Measurements from ENCODE around the gene ZDHHC12. TPM values are rescaled to one million over a fixed set of nuclear protein-coding genes. Genes with fewer than 3 reads are reported as not detected.

The ZDHHC12 gene
- total RNA-seq, 1 donor: 19.6 TPM

GRCh38 chr9:128743421-128743820 lies 19.5 kb upstream of the ZDHHC12 start:
- H3K9me3 ChIP-seq (ENCODE audit: low read depth, low read length): no peaks in the 10 kb centered on the region
- no peak overlapping the region for H3K4me3 ChIP-seq (ENCODE audit: low read length)
- no peaks in the 10 kb centered on the region for H3K27me3 ChIP-seq (ENCODE audit: insufficient read depth, low read length)
- no peaks in the 10 kb centered on the region for H3K4me1 ChIP-seq (ENCODE audit: insufficient read depth, low read length)

GRCh38 chr9:128742401-128742800 lies 18.5 kb upstream of the ZDHHC12 start:
- Histone ChIP-seq H3K4me1 (ENCODE audit: insufficient read depth, low read length) (no peaks in the 10 kb centered on the region), H3K4me3 (ENCODE audit: low read length) (no peak overlapping the region), H3K9me3 (ENCODE audit: low read depth, low read length) (no peaks in the 10 kb centered on the region), H3K27me3 (ENCODE audit: insufficient read depth, low read length) (no peaks in the 10 kb centered on the region)

- Histone ChIP-seq H3K4me3 (ENCODE audit: low read length) (no peak overlapping the region), H3K4me1 (ENCODE audit: insufficient read depth, low read length) (no peaks in the 10 kb centered on the region), H3K27me3 (ENCODE audit: insufficient read depth, low read length) (no peaks in the 10 kb centered on the region), H3K9me3 (ENCODE audit: low read depth, low read length) (no peaks in the 10 kb centered on the region)
Measured at GRCh38 chr9:128735373-128735772, 11.4 kb upstream of the ZDHHC12 start.

GRCh38 chr9:128733256-128733655 lies 9.3 kb upstream of the ZDHHC12 start:
- Histone ChIP-seq H3K4me1 (ENCODE audit: insufficient read depth, low read length) (no peaks in the 10 kb centered on the region), H3K27me3 (ENCODE audit: insufficient read depth, low read length) (no peaks in the 10 kb centered on the region), H3K4me3 (ENCODE audit: low read length) (no peak overlapping the region), H3K9me3 (ENCODE audit: low read depth, low read length) (no peaks in the 10 kb centered on the region)

- no peaks in the 10 kb centered on the region for H3K9me3 ChIP-seq (ENCODE audit: low read depth, low read length)
- H3K27me3 ChIP-seq (ENCODE audit: insufficient read depth, low read length): no peaks in the 10 kb centered on the region
- no peaks in the 10 kb centered on the region for H3K4me1 ChIP-seq (ENCODE audit: insufficient read depth, low read length)
- no peak overlapping the region for H3K4me3 ChIP-seq (ENCODE audit: low read length)
Measured at GRCh38 chr9:128732576-128732975, 8.6 kb upstream of the ZDHHC12 start.

DNA sequence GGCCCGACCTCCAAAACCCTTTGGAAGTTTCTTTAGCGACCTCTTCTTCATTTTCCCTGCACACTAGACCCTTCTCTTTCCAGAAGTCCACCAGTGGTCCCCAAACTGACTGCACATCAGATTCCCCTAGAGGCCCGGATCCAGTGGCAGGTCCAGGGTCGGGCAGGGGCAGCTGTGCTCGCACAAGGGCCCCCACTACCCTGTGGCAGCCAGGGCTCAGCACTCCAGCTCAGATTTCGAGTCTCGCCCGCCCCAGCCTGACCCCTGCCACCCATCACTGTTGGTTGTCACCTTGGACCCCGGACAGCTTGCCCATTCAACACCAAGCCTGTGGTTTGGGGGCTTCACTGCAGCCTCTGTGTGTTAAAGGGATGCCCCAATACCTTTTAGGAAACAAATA lies 7.8 kb upstream of the ZDHHC12 start:
- H3K4me3 ChIP-seq (ENCODE audit: low read length): no peak overlapping the region
- no peaks in the 10 kb centered on the region for H3K4me1 ChIP-seq (ENCODE audit: insufficient read depth, low read length)
- H3K9me3 ChIP-seq (ENCODE audit: low read depth, low read length): no peaks in the 10 kb centered on the region
- H3K27me3 ChIP-seq (ENCODE audit: insufficient read depth, low read length): no peaks in the 10 kb centered on the region

GRCh38 chr9:128731093-128731492 lies 7.2 kb upstream of the ZDHHC12 start:
- Histone ChIP-seq H3K27me3 (ENCODE audit: insufficient read depth, low read length) (no peaks in the 10 kb centered on the region), H3K4me3 (ENCODE audit: low read length) (no peak overlapping the region), H3K9me3 (ENCODE audit: low read depth, low read length) (no peaks in the 10 kb centered on the region), H3K4me1 (ENCODE audit: insufficient read depth, low read length) (no peaks in the 10 kb centered on the region)

DNA sequence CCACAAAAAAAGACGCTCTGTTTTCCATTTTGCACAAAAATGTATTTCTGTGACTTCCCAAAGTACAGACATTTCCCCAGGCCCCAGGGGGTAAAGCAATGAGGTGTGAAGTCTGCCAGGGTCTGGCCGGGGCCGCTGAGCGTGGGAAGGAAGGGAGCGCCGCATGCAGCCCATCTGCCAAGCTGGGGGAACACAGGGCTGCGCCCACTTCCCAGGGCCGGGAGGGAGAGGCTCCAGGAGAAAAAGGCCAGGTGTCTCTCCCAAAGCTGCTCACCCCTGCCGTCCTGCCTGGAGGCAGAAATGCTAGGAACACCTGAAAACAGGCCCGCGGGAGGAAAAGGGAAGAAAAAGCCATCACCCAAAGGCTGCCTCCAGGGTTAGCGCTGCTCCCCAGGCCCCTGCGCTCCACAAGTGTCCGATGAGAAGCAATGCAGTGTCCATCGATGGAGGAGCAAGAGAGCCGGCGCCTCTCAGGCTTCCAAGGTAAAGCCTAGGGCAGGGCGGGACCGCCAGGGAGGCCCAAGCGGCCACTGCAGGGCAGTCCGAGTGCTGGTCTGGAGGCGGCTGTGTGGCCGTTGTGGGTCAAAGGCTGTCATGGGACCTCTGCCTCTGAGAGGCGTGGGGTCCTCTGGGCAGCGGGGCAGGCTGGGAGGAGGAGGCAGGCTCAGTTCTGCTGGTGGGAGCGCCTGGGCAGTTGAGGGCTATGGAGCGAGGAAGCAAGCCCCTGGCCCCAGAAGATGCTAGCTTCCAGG lies 6.0 kb upstream of the ZDHHC12 start:
- Histone ChIP-seq H3K4me3 (ENCODE audit: low read length) (no peak overlapping the region), H3K27me3 (ENCODE audit: insufficient read depth, low read length) (no peaks in the 10 kb centered on the region), H3K9me3 (ENCODE audit: low read depth, low read length) (no peaks in the 10 kb centered on the region), H3K4me1 (ENCODE audit: insufficient read depth, low read length) (peaks cover 4% of the 10 kb centered on the region)

DNA sequence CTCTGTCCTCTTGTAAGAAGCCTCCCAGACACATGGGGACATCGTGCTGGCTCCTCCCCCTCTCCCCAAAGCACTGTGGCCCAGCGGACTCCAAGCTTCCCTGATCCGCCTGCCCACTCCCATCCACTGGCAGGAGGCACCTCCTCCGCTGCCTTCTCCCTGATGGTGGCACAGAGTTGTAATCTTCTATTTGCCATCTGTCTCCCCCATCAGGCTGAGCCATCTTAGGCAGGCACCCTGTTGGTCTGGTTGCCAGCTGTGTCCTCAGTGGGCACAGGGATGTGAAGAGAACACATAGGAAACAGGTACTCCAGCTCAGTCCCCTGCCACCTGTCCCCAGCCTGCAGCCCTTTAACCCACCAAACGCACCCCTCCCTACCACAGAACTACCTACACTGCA lies 5.4 kb upstream of the ZDHHC12 start:
- H3K4me1 ChIP-seq (ENCODE audit: insufficient read depth, low read length): peaks cover 10% of the 10 kb centered on the region
- H3K27me3 ChIP-seq (ENCODE audit: insufficient read depth, low read length): no peaks in the 10 kb centered on the region
- H3K9me3 ChIP-seq (ENCODE audit: low read depth, low read length): no peaks in the 10 kb centered on the region
- no peak overlapping the region for H3K4me3 ChIP-seq (ENCODE audit: low read length)

DNA sequence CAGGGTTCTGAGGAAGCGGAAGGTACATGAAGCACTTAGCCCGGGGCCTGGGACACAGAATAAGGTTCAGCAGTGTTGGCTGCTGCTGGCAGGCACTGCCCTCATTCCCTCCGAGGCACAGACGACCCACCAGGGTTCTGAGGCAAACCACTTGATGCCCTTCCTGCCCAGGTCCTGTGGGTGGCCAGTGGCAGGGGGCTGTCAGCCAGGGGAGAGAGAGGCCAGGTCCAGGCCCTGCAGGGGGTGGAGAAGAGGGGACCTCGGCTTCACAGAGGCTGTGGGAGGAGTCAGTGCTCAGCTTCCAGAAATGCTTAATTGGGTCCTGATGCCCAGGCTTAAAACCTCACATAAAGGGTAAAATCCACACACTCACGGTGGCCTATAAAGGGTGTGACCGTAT lies 4.4 kb upstream of the ZDHHC12 start:
- Histone ChIP-seq H3K9me3 (ENCODE audit: low read depth, low read length) (no peaks in the 10 kb centered on the region), H3K27me3 (ENCODE audit: insufficient read depth, low read length) (no peaks in the 10 kb centered on the region), H3K4me3 (ENCODE audit: low read length) (no peak overlapping the region), H3K4me1 (ENCODE audit: insufficient read depth, low read length) (peaks cover 15% of the 10 kb centered on the region)

DNA sequence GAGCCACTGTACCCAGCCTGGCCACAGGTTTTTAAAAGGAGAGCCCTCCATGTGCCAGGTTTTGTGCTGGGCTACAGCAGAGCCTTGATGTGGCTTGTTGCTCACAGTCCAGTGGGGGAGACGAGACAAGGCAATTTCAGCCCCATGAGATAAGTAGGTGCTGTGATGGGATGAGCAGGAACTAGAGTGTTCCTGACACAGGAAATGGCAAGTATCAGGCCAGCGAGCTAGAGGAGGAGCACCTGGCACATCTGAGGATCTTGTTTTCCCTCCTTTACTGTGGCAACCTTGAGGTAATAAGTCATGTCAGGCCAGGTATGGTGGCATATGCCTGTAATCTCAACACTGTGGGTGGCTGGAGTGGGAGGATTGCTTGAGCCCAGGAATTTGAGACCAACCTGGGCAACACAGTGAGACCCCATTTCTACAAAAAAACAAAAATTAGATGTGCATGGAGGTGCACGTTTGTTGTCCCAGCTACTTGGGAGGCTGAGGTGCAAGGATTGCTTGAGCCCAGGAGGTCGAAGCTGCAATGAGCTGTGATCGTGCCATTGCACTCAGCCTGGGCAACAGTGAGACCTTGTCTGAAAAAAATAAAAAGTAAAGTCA lies 3.8 kb upstream of the ZDHHC12 start:
- Histone ChIP-seq H3K27me3 (ENCODE audit: insufficient read depth, low read length) (no peaks in the 10 kb centered on the region), H3K4me3 (ENCODE audit: low read length) (no peak overlapping the region), H3K4me1 (ENCODE audit: insufficient read depth, low read length) (peaks cover 20% of the 10 kb centered on the region), H3K9me3 (ENCODE audit: low read depth, low read length) (no peaks in the 10 kb centered on the region)

GRCh38 chr9:128724744-128725211 lies 851 bp upstream of the ZDHHC12 start:
- Histone ChIP-seq H3K4me1 (ENCODE audit: insufficient read depth, low read length) (peaks cover 22% of the 10 kb centered on the region), H3K4me3 (ENCODE audit: low read length) (peak overlapping the region; percentile 86)

GRCh38 chr9:128723352-128723865 lies 518 bp downstream of the ZDHHC12 start:
- no peaks in the 10 kb centered on the region for H3K9me3 ChIP-seq (ENCODE audit: low read depth, low read length)
- H3K4me3 ChIP-seq (ENCODE audit: low read length): peak overlapping the region; percentile 86
- peaks cover 22% of the 10 kb centered on the region for H3K4me1 ChIP-seq (ENCODE audit: insufficient read depth, low read length)
- H3K27me3 ChIP-seq (ENCODE audit: insufficient read depth, low read length): no peaks in the 10 kb centered on the region

More at GRCh38 chr9:128724744-128725211, 851 bp upstream of the ZDHHC12 start:
- H3K9me3 ChIP-seq (ENCODE audit: low read depth, low read length): no peaks in the 10 kb centered on the region
- H3K27me3 ChIP-seq (ENCODE audit: insufficient read depth, low read length): no peaks in the 10 kb centered on the region

DNA sequence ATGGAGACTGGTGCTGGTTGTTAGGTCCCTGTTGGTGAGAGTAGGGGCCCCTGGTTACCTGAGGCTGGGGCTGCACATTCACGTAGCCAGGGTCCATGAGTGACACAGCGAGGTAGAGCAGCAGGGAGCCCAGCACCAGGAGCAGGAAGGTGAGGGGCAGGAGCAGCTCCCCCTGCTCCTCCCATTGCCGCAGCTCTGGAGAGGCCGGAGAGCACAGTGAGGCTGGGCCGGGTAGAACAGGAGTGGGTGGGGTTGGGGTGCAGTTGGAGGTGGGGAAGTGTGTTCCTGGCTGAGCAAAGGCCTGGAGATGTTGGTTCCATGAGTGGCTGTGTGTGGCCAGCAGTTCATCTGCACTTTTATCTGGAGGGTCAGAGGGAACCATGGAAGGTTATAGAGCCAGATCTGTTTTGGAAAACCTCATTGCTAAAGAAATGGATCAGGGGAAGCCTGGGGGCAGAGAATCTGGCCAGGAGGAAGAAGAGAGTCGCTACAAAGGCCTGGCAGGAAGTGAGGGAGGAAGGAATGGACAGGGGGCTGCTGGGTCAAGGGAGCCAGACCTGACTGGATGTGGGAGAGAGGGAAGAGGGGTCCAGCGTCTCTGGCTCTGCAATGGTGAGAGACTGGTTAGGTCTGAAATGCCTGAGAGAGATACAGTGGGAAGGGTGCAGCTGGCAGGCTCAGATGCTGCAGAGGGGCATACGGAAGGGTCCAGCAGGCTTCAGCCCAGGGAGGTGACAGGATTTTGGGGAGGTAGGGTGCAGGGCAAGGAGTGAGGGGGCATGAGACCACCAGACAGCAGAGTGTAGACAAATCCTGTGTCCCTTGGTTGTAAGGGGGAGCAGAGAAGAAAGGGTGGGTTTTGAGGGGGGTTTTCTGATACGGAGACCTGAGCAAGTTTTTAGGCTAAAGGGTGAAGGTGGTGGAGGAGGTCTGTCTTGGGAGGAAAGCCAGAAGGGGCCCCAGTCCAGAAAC lies 1.3 kb downstream of the ZDHHC12 start:
- H3K4me1 ChIP-seq (ENCODE audit: insufficient read depth, low read length): peaks cover 22% of the 10 kb centered on the region
- H3K4me3 ChIP-seq (ENCODE audit: low read length): no peak overlapping the region
- no peaks in the 10 kb centered on the region for H3K27me3 ChIP-seq (ENCODE audit: insufficient read depth, low read length)
- H3K9me3 ChIP-seq (ENCODE audit: low read depth, low read length): no peaks in the 10 kb centered on the region
